NCI-H748 (cell line): Measurements from ENCODE around the gene MAP4.
A peak's percentile ranks its signal among the peaks of the same experiment; 100 is the strongest.
"Not testable (repeated sequence)": the region's sequence is repeated elsewhere in the genome, so short reads cannot be mapped to it uniquely, and the experiment has no call there.

ENCODE experiments used
- DNase-seq: peaks from one replicate; lab custom pipeline; 2025; ENCODE audit not compliant: unreplicated experiment; lab: John Stamatoyannopoulos, UW

Gene MAP4, protein sequence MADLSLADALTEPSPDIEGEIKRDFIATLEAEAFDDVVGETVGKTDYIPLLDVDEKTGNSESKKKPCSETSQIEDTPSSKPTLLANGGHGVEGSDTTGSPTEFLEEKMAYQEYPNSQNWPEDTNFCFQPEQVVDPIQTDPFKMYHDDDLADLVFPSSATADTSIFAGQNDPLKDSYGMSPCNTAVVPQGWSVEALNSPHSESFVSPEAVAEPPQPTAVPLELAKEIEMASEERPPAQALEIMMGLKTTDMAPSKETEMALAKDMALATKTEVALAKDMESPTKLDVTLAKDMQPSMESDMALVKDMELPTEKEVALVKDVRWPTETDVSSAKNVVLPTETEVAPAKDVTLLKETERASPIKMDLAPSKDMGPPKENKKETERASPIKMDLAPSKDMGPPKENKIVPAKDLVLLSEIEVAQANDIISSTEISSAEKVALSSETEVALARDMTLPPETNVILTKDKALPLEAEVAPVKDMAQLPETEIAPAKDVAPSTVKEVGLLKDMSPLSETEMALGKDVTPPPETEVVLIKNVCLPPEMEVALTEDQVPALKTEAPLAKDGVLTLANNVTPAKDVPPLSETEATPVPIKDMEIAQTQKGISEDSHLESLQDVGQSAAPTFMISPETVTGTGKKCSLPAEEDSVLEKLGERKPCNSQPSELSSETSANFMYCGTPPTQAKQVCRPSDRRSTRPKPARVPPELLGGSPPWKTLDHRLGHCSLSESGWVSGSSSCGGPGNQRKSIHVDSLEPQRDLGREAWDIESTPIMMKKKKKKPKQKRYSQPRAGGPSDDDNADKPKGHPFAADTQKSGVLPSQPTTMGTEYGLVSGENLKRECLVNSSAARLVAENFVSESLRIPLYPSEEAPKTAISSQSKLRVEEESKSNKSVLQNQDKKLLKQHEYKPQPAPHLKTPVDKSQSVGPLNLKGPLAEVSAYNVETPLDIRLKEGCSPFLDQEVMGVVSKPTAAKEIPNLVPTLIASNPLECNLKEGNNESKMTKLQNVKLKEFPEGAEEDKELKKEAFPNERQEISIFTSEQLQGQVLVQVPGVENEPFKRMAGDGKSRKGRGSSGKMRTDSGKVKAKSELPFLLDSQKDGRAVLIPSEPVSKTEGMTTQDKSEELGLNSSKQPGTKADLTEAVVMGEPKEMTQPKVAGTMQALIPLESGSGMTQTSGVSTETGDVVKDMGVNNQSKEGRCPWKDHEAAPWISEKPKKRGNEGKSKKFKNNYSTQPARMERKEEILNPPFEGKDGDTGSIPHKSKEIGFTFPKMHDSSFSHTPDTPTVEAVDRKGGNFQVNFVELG (N-terminal part only)

DNA sequence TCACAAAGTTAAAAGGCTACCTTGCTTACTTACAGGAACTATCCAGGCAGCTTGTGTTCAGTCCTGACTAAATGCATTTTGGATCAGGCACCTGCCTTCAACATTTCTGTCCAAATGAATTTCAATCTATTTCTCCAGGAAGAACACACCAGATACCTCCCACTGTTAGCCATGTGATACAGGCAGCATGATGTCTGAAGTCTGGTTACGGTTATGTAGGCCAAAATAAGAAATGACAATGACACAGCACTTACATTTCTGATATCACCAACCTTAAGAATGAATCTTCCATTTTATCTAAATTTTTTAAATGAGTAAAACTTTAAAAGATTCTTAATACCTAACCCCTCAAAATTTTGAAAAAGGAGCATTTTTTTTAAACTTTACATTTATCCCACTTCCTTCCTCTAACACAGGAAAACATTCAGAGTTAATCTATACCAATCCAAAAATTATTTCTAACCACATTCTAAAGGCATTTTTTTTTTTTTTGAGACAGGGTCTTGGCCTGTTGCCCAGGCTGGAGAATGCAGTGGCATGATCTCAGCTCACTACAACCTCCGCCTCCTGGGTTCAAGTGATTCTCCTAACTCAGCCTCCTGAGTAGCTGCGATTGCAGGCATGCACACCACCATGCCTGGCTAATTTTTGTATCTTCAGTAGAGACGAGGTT lies at the start of gene MAP4:
TSS of gene MAP4 (minus strand) at position 116 of the 673 bp plus-strand sequence. CDS start 17,556 bp downstream, outside the sequence.
- no peak for DNase-seq

DNA sequence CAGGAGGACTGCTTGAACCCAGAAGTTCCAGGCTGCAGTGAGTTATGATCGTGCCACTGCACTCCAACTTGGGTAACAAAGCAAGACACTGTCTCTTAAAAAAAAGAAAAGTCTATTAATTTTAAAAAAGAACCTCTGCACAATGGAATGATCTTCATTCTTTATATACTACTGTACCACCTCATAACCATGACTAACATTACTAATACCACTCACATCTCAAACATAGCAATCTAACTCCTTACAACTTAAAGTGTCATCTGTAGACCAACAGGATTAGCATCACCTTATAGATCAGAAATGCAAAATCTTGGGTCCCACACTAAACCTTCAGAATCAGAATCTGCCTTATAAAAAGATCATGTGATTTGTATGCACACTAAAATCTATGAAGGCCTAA lies 48.8 kb upstream of the MAP4 start:
- no peak for DNase-seq

DNA sequence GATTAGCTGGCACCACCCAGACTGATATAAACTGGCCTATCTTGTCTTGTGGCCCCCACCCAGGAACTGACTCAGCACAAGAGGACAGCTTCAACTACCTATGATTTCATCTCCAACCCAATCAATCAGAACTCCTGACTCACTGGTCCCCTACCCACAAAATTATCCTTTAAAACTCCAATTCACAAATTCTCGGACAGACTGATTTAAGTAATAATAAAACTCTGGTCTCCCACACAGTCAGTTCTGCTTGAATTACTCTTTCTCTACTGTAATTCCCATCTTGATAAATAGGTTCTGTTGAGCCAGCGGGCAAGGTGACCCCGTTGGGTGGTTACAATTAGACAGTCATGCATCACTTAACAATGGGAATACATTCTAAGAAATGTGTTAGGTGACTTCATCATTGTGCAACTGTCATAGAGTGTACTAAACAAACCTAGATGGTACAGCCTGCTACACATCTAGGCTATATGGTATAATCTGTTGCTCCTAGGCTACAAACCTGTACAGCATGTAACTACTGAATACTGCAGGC lies 48.1 kb upstream of the MAP4 start:
- DNase-seq, result no peak

DNA sequence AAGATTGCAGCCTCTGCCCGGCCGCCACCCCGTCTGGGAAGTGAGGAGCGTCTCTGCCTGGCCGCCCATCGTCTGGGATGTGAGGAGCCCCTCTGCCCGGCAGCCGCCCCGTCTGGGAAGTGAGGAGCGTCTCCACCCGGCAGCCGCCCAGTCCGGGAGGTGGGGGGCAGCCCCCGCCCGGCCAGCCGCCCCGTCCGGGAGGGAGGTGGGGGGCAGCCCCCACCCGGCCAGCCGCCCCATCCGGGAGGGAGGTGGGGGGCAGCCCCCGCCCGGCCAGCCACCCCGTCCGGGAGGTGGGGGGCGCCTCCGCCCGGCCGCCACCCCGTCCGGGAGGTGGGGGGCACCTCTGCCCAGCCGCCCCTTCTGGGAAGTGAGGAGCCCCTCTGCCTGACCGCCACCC lies 45.4 kb upstream of the MAP4 start:
- DNase-seq, result not testable (repeated sequence)

DNA sequence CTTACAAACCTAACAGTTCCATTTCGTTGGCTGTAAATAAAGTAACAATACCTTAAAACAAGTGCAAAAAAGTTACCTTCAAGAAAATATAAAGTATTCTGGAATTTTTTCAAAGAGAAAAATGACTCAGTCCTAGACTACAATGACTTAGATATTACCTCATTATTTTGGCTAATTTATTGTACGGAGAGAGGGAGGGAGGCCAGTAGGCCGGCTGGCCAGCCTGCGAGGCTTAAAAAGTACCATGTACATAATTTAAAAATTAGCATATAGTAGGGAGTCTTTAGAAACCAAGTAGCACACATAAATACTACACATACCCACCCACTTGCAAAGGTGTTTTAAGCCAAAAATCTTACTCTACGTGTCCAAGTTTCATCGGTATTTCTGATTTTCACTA lies 41.9 kb upstream of the MAP4 start:
- no peak for DNase-seq

DNA sequence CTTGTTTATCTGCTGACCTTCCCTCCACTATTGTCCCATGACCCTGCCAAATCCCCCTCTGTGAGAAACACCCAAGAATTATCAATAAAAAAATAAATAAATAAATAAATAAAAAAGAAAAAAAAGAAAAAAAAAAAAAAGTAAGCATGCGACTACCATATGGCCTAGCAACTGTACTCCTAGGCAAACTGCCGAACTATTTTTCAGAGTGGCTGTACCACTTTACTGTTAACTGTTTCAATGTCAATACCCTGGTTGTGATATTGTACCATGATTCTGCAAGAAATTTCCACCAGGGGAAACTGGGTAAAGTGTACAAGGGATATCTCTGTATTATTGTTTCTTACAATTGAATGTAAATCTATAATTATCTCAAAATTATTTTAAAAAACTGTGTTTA lies 41.3 kb upstream of the MAP4 start:
- DNase-seq, result no peak

DNA sequence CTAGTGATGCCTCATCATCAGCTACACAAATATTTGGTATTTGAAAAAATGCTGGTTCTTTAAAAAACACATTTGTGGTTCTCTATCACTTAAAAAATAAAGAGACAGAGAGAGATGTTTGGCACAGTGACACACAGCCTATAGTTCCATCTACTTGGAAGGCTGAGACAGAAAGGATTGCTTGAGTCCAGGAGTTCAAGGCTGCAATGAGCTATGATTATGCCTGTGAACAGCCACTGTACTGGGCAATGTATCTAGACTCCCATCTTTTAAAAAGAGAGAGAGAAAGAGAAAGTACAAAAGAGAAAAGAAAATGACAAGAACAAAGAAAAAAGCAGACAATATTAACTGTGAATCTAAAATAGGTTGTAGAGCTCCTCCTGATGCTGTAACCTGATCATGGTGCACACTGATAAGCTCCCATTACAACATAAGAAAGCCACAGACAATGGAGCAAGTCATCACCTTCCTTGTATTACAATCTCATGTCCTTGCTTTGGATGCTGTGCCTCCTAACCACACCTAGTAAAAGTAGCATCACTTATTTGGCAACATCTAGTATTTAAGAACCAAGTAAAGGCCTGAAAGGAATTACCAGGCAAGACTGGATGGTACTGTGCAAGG lies 31.7 kb upstream of the MAP4 start:
- DNase-seq, result no peak

DNA sequence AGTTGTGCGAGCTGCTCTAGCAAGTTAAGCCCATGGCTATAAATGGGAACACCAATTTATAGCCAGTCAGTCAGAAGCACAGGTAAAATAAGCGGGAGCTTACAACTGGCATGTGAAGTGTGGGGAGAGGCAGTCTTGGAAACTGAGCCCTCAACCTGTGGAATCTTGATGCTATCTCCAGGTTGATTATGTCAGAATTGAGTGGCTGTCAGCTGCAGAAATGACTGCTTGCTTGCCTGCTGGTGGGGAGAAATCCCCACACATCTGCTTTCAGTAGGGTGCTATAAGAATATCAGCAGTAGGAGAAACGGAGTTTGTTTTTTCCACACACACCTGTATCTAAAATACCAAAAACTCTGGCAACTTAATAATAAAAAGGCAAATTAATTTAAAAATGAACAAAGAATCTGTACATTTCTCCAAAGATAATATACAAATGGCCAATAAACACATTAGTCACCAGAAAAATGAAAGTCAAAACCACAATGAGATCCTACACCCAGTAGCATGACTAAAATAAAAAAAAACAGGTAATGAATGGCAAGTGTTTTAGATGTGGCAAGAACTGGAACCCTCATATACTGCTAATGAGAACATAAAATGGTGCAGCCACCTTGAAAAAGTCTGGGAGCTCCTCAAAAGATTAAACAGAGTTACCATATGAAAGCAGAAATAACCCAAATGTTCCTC lies 26.0 kb upstream of the MAP4 start:
- DNase-seq, result no peak

DNA sequence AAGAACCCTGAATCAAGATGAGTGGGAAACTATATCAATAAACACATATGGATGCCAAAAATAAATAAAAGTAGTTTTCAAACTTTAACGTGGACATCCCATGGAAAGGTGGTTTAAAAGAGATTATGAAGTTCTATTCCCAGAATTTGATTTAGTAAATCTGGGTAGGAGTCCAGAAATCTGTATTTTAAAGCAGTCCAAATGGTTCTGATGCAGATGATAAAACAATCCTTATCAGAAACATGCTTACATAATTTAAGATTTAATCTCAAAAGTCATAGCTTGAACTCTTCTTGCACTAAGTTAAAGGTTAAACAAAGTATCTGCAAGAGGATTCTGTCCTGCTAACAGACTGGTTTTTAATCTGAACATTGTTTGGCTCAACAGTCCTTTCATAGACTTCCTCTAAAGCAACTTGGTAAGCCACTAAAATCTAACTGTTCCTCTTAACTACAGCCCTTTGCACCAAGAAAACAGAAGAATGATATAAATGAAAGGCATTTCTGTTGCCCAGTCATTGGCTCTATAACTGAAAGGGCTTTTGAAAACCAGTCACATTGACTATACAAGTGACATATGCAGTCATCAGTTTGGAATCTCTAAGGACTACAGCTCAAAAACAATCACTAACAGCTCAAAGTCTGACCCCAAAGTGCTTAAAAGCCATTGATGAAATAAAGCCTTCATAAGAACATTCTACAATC lies 23.4 kb upstream of the MAP4 start:
- DNase-seq, result no peak

DNA sequence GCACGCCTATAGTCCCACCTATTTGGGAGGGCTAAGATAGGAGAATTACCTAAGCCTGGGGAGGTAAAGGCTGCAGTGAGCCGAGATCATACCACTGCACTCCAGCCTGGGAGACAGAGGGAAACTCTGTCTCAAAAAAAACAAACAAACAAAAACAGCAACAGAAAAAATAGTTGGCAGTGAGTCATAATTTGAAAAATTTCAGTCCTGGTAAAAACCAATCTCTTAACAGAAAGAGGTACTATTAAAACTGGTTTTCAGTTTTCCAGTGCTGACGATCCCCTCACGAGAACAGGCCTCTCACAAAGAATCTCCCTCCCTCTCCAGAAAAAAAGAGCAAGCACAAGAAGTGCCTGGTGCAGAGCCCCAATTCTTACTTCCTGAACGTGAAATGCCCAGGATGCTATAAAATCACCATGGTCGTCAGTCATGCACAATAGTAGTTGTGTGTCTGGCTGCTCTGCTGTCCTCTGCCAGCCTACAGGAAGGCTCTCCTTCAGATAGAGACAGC lies 22.8 kb upstream of the MAP4 start:
- DNase-seq, result no peak

DNA sequence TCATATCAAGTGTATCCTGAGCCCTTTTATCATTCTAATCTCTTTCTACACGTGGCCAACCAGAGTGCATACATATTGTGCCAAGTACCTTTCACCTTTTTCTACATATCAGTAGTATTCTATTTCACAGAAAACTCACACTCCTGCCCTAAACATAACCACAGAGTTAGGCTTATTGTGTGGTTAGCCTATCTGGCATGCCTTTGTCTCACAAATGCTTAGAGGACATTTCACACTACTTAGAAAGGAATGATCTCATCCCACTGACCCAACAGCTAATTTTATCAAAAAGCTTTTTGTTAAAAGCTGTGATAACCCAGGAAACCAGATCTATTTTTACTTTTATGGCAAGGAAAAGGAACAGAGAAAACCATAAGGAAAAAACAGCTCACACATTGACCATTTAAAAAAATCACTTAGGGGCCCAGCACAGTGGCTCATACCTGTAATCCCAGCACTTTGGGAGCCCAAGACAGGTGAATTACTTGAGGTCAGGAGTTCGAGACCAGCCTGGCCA lies 17.8 kb upstream of the MAP4 start:
- no peak for DNase-seq

DNA sequence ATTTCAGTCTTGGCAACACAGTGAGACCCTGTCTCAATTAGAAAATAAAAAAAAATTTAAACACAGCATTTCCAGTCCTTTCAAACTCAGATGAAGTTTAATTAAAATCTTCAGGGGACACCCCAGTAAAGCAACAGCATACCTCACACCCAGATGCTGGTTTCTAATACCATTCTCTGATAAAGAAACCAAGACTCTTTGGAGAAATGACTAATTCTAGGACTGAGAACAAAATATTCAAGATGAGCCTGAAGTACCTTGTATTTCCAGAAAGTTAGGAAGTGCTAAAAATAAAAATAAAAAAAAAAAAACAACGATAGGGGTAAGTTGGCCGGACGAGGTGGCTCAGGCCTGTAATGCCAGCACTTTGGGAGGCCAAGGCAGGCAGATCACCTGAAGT lies 14.0 kb upstream of the MAP4 start:
- no peak for DNase-seq

DNA sequence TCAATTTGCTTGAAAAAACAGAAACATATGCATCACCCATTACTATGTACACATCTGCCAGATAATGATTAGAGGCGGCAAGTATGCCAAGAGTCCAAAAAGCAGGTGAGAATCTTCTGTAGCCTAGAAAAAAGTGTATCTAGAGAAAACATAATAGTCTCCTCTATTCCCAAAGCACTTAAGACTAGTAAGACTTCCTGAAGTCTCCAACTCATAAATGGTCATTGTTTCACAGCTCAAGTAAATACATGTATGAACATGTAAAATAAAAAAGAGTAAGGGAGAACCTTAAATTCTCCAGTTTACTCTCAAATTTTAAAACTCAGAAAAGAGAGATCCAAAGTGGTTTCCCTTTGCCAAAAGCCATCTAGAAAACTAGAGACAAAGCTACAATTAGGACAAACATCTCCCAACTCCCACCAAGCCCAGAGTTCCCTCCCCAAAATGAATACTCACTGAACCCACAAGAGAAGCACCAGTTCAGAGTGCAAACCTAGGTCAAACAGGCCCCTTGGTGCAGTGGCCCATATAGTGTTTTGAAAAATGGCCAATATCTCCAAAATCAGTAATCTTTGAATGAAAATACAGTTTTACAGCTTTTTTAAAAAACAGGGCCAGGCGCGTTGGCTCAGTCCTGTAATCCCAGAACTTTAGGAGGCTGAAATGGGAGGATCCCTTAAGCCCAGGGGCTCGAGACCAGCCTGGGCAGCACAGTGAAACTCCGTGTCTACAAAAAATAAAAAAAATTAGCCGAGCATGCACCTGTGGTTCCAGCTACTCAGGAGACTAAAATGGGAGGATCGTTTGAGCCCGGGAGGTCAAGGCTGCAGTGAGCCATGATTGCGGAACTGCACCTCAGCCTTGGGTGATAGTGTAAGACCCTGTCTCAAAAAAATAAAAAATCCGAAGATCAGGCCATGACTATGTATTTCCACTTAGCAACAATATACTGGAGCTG lies 11.0 kb upstream of the MAP4 start:
- DNase-seq, result no peak

DNA sequence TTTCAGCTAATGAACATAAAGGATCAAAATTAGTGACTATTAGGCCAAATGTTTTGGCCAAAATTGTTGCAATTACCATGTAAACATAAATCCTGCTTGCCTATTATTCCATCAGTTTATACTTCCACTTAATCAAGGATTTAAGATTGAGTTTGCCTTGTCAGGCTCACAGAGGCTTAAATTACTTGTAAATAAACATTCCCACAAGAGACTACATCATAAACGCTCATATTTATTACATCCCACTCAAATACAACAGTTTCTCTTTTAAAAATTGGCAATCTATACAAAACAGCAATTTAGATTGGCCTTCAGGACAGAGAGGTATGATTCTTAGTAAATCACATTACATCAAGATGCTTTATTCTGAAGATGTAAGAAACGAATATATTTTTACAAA lies 9.9 kb upstream of the MAP4 start:
- peak; percentile 3 for DNase-seq

DNA sequence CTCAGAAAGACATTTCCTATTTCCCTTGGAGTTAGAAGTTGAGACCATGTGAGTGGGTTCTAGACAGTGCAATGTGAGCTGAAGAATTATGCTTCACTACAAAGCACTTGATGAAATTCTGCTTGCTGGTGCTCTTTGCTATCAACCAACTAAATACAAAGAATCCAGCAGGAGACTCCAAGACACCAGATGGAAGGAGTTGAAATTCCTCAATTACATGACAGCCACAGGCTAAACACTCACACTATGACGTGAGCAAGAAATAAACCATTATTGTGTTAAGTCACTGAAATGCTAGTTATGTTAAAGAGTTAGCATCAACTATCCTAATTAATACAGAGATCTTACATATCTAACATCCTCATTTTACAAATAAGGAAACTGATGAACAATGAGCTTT lies 8.2 kb upstream of the MAP4 start:
- no peak for DNase-seq

DNA sequence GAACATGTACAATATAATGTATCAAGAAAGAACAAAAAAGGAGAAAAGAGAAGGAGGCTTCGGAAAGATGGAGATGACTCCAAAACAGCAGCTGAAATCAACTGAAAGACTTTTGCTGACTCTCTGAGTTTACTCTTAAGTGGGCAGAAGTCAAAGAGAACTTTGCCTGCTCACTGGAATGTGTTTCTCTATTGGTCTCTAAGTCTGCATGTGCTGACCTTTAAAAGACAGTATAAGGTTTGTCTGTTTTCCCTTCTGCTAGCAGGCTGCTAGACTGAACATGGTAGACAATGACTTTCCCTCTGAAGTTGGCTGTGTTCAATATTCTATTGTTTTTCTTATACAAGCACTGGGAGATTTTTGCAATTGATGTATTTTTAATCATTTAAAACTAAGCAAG lies 7.2 kb upstream of the MAP4 start:
- no peak for DNase-seq

DNA sequence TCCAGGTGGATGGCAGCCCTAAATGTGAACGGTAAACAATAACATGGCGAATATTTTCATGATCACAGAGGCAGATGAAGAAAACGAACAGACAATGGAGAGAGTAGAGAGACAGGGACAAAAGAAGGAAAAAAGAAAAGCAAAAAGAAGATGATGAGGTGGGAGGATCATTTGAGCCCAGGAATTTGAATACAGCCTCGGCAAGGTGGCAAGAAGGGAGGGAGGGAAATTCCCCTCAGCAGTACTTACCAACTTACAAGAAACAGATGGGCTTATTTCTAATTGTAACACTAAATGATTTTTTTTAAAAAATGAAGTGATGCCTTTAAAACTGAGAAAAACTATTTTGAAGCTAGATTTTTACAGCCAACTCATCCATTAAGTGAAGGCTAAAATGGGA lies 6.0 kb upstream of the MAP4 start:
- no peak for DNase-seq
